H9 (cell line): ENCODE measurements around the gene CEP85L. TPM values are rescaled to one million over a fixed set of nuclear protein-coding genes. Genes with fewer than 3 reads are reported as not detected.

Experiments used
- DNase-seq: peaks from one replicate; pipeline ENCODE4 v3.0.0-alpha.2; 2017
- H2AFZ ChIP-seq: one replicate; pipeline ENCODE4 v1.6.1; 2013; ENCODE audit warnings: mild to moderate bottlenecking, low read length, control low read depth, moderate library complexity
- H2AK5ac ChIP-seq: 2 replicates; pipeline ENCODE4 v1.6.1; 2013; ENCODE audit warnings: low read length, control low read depth, mixed read lengths; ENCODE audit not compliant: insufficient read length
- H2BK120ac ChIP-seq: one replicate; pipeline ENCODE4 v1.6.1; 2013; ENCODE audit warnings: low read depth, mild to moderate bottlenecking, low read length, control low read depth, inconsistent platforms; ENCODE audit not compliant: poor library complexity, severe bottlenecking
- H2BK12ac ChIP-seq: 2 replicates; pipeline ENCODE4 v1.6.1; 2013; ENCODE audit warnings: low read length, control low read depth, mixed read lengths, low read depth; ENCODE audit not compliant: insufficient read length
- H2BK15ac ChIP-seq: 2 replicates; pipeline ENCODE4 v1.6.1; 2013; ENCODE audit warnings: low read depth, low read length, control low read depth
- H2BK20ac ChIP-seq: one replicate; pipeline ENCODE4 v1.6.1; 2013; ENCODE audit warnings: low read depth, mild to moderate bottlenecking, low read length, control low read depth, inconsistent platforms; ENCODE audit not compliant: poor library complexity, severe bottlenecking
- H2BK5ac ChIP-seq: 2 replicates; pipeline ENCODE4 v1.6.1; 2013; ENCODE audit warnings: low read length, control low read depth, mixed read lengths; ENCODE audit not compliant: insufficient read length
- H3K14ac ChIP-seq: 2 replicates; pipeline ENCODE4 v1.6.1; 2013; ENCODE audit warnings: low read length, control low read depth; ENCODE audit not compliant: insufficient read depth
- H3K18ac ChIP-seq: 2 replicates; pipeline ENCODE4 v1.6.1; 2013; ENCODE audit warnings: low read depth, mild to moderate bottlenecking, mixed read lengths, low read length, control low read depth; ENCODE audit not compliant: insufficient read length
- H3K23ac ChIP-seq: 2 replicates; pipeline ENCODE4 v1.6.1; 2013; ENCODE audit warnings: low read length, control low read depth, mixed read lengths, low read depth; ENCODE audit not compliant: insufficient read length
- H3K23me2 ChIP-seq: 2 replicates; pipeline ENCODE4 v1.6.1; 2013; ENCODE audit warnings: low read depth, mild to moderate bottlenecking, mixed read lengths, low read length, control low read depth; ENCODE audit not compliant: insufficient read length, poor library complexity, severe bottlenecking
- H3K27ac ChIP-seq: 2 replicates; pipeline ENCODE4 v1.5.1; 2013; ENCODE audit warnings: low read length, control low read depth, mixed read lengths, low read depth; ENCODE audit not compliant: insufficient read length
- H3K27me3 ChIP-seq: 2 replicates; pipeline ENCODE4 v1.6.1; 2013; ENCODE audit warnings: low read length, control low read depth, inconsistent platforms; ENCODE audit not compliant: insufficient read depth
- H3K4ac ChIP-seq: 2 replicates; pipeline ENCODE4 v1.6.1; 2013; ENCODE audit warnings: low read depth, mild to moderate bottlenecking, control low read depth, inconsistent platforms, low read length, moderate library complexity
- H3K4me1 ChIP-seq: 2 replicates; pipeline ENCODE4 v1.6.1; 2013; ENCODE audit warnings: low read length, control low read depth, inconsistent platforms; ENCODE audit not compliant: insufficient read depth
- H3K4me2 ChIP-seq: 2 replicates; pipeline ENCODE4 v1.6.1; 2013; ENCODE audit warnings: low read length, control low read depth, mixed read lengths; ENCODE audit not compliant: insufficient read length, insufficient read depth
- H3K56ac ChIP-seq: 2 replicates; pipeline ENCODE4 v1.6.1; 2013; ENCODE audit warnings: low read depth, mild to moderate bottlenecking, mixed read lengths, low read length, control low read depth; ENCODE audit not compliant: insufficient read length
- H3K79me1 ChIP-seq: 2 replicates; pipeline ENCODE4 v1.6.1; 2013; ENCODE audit warnings: low read depth, mild to moderate bottlenecking, moderate library complexity, low read length, control low read depth, inconsistent platforms; ENCODE audit not compliant: insufficient read depth, poor library complexity, severe bottlenecking
- H3K79me2 ChIP-seq: 2 replicates; pipeline ENCODE4 v1.6.1; 2013; ENCODE audit warnings: low read length, control low read depth, inconsistent platforms; ENCODE audit not compliant: insufficient read depth
- H3K9ac ChIP-seq: 2 replicates; pipeline ENCODE4 v1.6.1; 2013; ENCODE audit warnings: low read length, control low read depth, mixed read lengths; ENCODE audit not compliant: insufficient read length; ENCODE audit errors: extremely low read depth
- H3K9me3 ChIP-seq: one replicate; pipeline ENCODE4 v1.6.1; 2013; ENCODE audit warnings: low read depth, low read length, inconsistent platforms; ENCODE audit not compliant: control insufficient read depth
- H3T11ph ChIP-seq: one replicate; pipeline ENCODE4 v1.6.1; 2013; ENCODE audit warnings: mild to moderate bottlenecking, low read length, control low read depth, inconsistent platforms
- H4K20me1 ChIP-seq: one replicate; pipeline ENCODE4 v1.6.1; 2013; ENCODE audit not compliant: control insufficient read depth, insufficient read length, insufficient read depth
- H4K5ac ChIP-seq: 2 replicates; pipeline ENCODE4 v1.6.1; 2013; ENCODE audit warnings: low read depth, mild to moderate bottlenecking, mixed read lengths, low read length, control low read depth; ENCODE audit not compliant: insufficient read length
- H4K8ac ChIP-seq: replicated peaks from 2 replicates; pipeline ENCODE4 v1.6.1; 2013; ENCODE audit warnings: low read length, control low read depth, mixed read lengths, low read depth; ENCODE audit not compliant: insufficient read length
- H4K91ac ChIP-seq: 2 replicates; pipeline ENCODE4 v1.6.1; 2013; ENCODE audit warnings: low read depth, mild to moderate bottlenecking, moderate library complexity, mixed read lengths, low read length, control low read depth; ENCODE audit not compliant: insufficient read length
- H3K27ac Mint-ChIP-seq, 3 experiments: 2 replicates in 2 of 3; 3 replicates in 1 of 3; pipeline ENCODE4 v1.8.0; 2020 to 2021; ENCODE audit warnings: mixed read lengths in 3 of 3, mild to moderate bottlenecking in 1 of 3, moderate library complexity in 1 of 3
- H3K27me3 Mint-ChIP-seq: 2 replicates; pipeline ENCODE4 v1.8.0; 2021; ENCODE audit warnings: low read depth, mild to moderate bottlenecking, moderate library complexity, mixed read lengths
- H3K36me3 Mint-ChIP-seq, 3 experiments: 2 replicates in 2 of 3; 3 replicates in 1 of 3; pipeline ENCODE4 v1.8.0; 2020 to 2021; ENCODE audit warnings: low read depth in 3 of 3, mixed read lengths in 3 of 3; ENCODE audit not compliant: insufficient read depth in 1 of 3
- H3K4me1 Mint-ChIP-seq, 2 experiments: 2 replicates each; pipeline ENCODE4 v1.8.0; 2020; ENCODE audit warnings: mixed read lengths in 2 of 2
- H3K4me3 Mint-ChIP-seq, 2 experiments: 2 replicates in 1 of 2; 3 replicates in 1 of 2; pipeline ENCODE4 v1.8.0; 2020 to 2021; ENCODE audit warnings: mild to moderate bottlenecking in 2 of 2, mixed read lengths in 2 of 2, moderate library complexity in 1 of 2
- H3K9me3 Mint-ChIP-seq, 2 experiments: 2 replicates in 1 of 2; 3 replicates in 1 of 2; pipeline ENCODE4 v1.8.0; 2020; ENCODE audit warnings: mild to moderate bottlenecking in 2 of 2, mixed read lengths in 2 of 2, moderate library complexity in 1 of 2
- CTCF ChIP-seq: fragments of 200-600 bp; sonication (generic); conservative IDR thresholded peaks from 3 replicates; pipeline ENCODE4 v1.8.0; 2021; ENCODE audit warnings: antibody characterized with exemption, mild to moderate bottlenecking
- WGBS: extraction: QIAGEN DNeasy Blood & Tissue Kit; methylation state at CpG from one replicate; pipeline ENCODE4 v1.1.7; 2013; ENCODE audit warnings: missing lambda C conversion rate, low lambda C conversion rate, mixed read lengths; ENCODE audit not compliant: insufficient read length; ENCODE audit errors: extremely low coverage; 5-methylcytosine and 5-hydroxymethylcytosine counted together
- total RNA-seq: library from RNA; stranded (reverse); gene quantifications from 2 replicates; pipeline ENCODE4 v1.2.1, GENCODE V29; 2021

Gene CEP85L
- total RNA-seq, 1 experiment from 2014 or later, result 3.8 TPM

GRCh38 chr6:118509009-118509617, 142.3 kb downstream of the CEP85L start:
- Histone ChIP-seq H2BK12ac (no peak overlapping the region), H3K4me2 (no peak overlapping the region)

More at GRCh38 chr6:118509009-118509617, 142.3 kb downstream of the CEP85L start:
- peak; percentile 82 for TF ChIP-seq CTCF
- Histone ChIP-seq H3K23me2 (no peaks in the 10 kb centered on the region), H3K23ac (no peak overlapping the region), H3K14ac (no peak overlapping the region), H2AK5ac (no peak overlapping the region), H2AFZ (no peak overlapping the region), H3K4me1 (no peaks in the 10 kb centered on the region), H3K27ac (no peak overlapping the region), H3K56ac (no peak overlapping the region), H2BK20ac (no peak overlapping the region), H3K27me3 (no peaks in the 10 kb centered on the region), H3T11ph (no peak overlapping the region), H3K18ac (no peak overlapping the region), H2BK15ac (no peak overlapping the region), H3K79me2 (no peaks in the 10 kb centered on the region), H2BK5ac (no peak overlapping the region), H3K4ac (no peak overlapping the region), H2BK120ac (no peak overlapping the region), H3K9me3 (no peaks in the 10 kb centered on the region), H4K5ac (no peak overlapping the region), H4K20me1 (no peaks in the 10 kb centered on the region), H3K79me1 (no peaks in the 10 kb centered on the region), H3K9ac (no peak overlapping the region), H4K91ac (no peak overlapping the region), H4K8ac (no peak overlapping the region)
- Mint-ChIP-seq H3K9me3 (no peaks in the 10 kb centered on the region), H3K27ac (no peak overlapping the region), H3K4me3 (no peak overlapping the region), H3K27me3 (no peaks in the 10 kb centered on the region), H3K36me3 (no peaks in the 10 kb centered on the region), H3K4me1 (no peaks in the 10 kb centered on the region)
- WGBS, result 100% methylated on average over 1 of the region's 3 CpGs
- no peak for DNase-seq
